GM19238 (cell line): ENCODE measurements around the gene SLC5A3.

Source experiments
- DNase-seq: peaks from one replicate; pipeline ENCODE4 v3.0.0; 2011; ENCODE audit warnings: low spot score; ENCODE audit not compliant: insufficient read length

The SLC5A3 gene

GRCh38 chr21:34100337-34100736 lies 27.0 kb downstream of the SLC5A3 start:
- DNase-seq = no peak

DNA sequence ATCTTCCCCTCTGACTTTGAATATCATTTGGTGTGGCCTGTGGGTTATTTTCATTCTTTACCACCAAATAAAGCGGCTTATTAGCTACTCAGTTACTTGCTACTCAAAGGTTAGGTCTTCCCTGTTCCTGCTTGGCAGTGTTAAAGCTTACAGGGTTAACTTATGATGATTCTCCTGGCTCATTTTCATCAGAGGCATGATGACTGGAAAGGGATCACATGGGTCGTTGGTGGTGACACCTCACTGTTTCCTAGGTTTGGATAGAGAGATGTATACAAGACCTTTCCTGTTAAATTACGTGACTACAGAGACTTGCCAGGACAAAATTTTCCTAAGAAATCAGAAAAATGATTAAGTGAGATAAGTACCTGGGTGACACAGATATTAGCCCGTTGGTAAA lies 27.4 kb downstream of the SLC5A3 start:
- no peak for DNase-seq

DNA sequence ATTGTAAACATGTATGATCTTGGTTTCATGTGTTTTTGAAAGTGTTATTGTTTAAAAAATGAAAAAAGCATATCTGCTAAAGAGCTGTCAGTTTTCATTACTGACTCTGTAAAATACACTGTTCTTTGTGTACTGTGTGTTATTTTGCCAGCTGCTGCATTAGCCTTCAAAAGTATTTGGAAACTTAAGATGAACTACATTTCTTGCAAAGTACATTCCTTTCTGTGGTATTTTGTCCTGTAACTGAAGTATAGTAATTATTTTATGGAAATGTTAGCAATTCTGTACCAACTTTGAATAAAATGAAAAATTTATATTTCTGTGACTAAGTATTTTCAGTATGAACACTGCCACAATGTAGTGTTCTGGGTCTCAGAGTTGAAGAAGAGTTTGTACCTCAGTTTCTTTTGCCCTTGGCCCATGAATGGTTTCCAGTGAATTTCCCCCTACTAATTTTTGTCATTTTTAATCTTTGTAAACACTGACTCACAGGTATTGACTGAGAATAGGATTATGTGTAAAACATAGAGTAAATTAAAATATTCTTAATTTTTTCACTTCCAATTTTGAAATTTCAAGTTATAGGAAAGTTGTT lies 32.7 kb downstream of the SLC5A3 start:
- no peak for DNase-seq

DNA sequence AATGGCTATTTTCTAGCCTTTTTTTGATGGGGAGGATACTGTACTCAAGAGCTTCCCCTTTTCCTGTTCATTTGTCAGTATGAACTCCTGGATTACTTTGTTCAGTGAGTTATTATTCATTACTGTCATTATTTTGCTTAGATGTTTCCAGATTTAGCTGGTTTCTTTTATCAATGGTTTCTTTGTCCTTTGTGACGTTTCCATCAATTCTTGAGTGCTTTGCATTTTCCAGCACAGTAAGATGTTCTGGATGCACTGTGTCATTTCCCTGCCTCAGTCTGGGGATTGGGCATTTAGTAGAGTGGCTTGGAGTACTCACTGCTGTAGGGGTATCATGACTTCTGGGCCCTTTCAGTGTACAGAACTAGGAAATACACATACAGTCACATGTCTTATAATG lies 34.2 kb downstream of the SLC5A3 start:
- no peak for DNase-seq

- DNase-seq = no peak
These were observed 35.7 kb downstream of the SLC5A3 start for GRCh38 chr21:34109075-34109474.

GRCh38 chr21:34110594-34111202 lies 37.3 kb downstream of the SLC5A3 start:
- no peak for DNase-seq

GRCh38 chr21:34112316-34113033 lies 39.1 kb downstream of the SLC5A3 start:
- no peak for DNase-seq

GRCh38 chr21:34113842-34114241 lies 40.5 kb downstream of the SLC5A3 start:
- DNase-seq = no peak

DNA sequence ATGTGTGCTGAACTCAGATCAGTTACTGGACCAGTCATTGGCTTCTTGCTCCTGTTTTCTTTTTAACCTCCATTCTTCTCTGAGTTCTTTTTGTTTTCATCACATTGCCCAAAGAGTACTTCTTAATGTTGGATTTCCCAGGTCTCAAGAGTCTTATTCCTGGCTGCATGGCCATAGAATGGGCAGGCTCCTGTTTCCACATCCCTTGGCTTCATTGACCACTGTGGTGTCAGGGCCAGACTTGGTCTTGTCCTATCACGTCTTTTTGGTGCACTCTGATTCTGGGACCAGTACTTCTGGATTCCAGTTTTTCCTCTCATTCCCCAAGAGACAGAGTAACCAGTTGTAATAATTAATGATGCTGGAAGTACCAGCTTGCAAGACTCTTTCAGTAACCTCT lies 41.8 kb downstream of the SLC5A3 start:
- no peak for DNase-seq

DNA sequence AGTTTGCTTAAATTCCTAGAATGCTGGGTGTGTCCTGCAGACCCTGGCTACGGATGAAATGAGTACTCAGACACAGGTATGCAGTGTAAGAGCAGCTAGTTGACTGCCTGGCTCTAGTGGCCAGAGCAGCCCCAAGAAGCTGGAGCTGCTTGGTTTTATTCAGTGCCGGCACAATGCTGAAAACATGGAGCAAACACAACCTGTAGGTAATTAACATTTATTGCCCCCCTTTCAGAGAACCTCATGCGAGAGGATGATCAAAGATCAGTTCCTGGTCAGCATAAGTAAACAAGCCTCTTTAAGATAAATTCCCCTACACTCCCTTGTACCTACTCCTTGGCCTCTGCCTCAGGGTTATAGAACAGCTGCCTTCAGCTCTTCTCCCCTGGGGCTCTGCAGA lies 43.2 kb downstream of the SLC5A3 start:
- no peak for DNase-seq

DNA sequence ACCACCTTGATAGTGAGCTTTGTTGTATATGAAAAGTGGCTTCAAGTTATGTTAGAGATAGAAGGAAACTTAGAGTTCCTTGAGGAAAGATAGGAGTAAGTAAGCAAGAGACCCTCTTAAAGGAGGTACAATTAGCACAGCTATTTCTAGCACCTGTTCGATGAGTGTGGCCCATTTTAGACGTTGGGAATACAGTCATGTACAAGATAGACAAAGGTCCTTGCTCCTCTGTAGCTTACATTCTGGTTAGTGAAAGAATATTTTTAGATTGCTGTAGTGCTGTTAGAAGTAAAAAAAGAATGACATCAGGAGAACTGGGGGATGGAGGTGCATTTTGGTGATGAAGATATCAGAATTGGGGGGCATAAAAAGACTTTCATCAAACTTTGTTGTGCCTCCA lies 47.5 kb downstream of the SLC5A3 start:
- no peak for DNase-seq

- no peak for DNase-seq
These were observed 48.7 kb downstream of the SLC5A3 start for GRCh38 chr21:34122047-34122446.
